Renal cortical epithelial cell (primary cell): ENCODE results near the gene NPHP4. TPM values are rescaled to one million over a fixed set of nuclear protein-coding genes. Genes with fewer than 3 reads are reported as not detected.

Experiments
- DNase-seq: peaks from one replicate; pipeline ENCODE4 v3.0.0-alpha.2; 2011; ENCODE audit warnings: low read depth
- total RNA-seq: library from RNA; depleted of rRNA; stranded (reverse); fragments of >200 nt; gene quantifications from 2 replicates; pipeline ENCODE4 v1.2.3, GENCODE V29; 2014

Gene NPHP4
- total RNA-seq, result 4.0 and 14.3 TPM in 2 replicates

DNA sequence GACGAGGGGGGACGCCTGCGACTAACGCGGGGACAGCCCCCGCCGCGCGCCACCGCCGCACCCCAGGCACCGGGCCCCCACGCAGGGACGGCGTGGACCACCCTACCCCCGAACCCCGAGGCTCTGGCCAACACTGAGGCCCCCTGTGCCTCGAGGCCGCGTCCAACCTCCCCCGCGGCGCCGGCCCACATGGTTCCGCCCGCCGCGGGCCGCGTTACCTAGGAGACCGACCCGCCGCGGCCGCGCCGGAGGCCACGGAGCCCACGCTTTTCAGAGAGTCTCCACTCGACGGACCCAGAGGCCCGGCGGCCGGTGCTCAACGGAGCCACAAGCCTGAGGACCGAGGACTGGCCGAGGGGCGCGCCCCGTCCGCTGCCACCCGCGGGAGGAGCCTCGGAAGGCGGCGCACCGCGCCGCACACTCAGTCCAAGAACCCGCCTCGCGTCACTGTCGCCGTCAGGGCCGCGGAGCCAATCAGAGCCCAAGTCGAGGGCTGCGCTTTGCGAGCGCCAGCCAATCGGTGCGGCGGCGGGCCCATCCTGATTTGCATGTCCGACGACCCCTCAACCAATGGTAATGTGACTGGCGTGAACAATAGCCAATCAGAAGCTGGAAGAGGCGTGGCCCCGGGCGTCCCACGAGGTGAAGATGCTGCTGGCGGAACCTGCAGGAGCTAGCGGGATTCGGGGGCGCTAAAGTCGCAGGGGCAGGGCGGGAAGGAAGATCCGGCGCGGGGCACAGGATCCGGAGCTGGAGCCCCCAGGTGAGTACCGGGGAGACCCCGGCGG lies at the start of gene NPHP4:
TSS of gene NPHP4 (minus strand) at position 400 of the 788 bp plus-strand sequence. CDS start 6,136 bp downstream, outside the sequence.
- DNase-seq, result peak; percentile 97

DNA sequence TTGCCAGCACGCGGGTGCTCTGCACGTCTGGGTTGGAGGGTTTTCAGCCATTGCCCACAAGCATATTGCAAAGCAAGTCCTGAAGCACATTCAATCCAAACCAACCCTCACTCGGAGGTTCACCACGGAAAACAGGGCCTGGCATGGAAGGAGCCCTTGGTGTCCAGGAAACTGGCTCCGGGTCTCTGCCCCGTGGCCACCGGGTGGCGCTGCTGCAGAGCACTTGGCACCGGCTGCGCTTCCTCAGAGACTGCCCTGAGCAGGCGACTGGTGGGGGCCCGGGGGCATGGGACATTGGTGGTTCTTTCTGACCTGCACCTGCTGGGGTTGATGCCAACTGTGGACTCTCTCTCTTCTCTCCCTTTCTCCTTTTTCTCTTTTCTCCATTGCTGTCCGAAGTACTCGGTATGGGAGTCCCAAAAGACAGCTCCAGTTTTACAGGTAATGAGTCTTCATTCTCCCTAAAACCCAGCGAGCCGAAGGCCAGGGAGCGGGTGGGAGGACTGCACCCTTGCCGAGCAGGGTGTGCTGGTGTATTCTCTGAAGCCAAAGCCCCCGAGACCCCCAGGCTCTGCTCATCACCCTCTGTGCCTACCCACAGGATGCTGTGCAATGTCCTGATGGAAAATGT lies 49.3 kb upstream of the NPHP4 start:
- no peak for DNase-seq

DNA sequence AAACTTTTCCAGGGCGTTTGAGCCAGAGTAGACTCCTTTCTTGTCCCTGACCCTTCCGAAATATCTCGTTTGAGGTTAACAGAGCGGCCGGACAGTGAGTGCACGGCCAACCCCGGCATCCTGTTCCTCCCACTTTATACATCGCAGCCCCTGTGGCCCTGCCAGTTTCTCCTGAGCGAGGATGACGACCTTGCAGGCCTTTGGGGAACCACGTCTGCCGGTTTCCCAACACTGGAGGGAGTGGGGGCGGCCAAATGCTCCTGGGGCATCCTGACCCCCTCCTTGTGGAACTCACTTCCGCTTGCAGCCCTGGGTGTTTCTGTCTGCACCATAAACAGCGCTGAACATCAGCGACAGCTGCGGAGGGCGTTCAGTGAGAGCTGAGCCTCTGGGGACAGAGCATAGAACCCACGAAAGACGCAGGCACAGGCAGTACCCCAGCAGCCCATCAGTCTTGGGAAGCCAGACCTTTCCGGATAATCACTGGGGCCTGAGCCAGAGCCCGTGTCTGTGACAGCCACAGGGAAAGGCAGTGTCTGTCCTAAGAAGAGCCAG lies 48.7 kb upstream of the NPHP4 start:
- no peak for DNase-seq

DNA sequence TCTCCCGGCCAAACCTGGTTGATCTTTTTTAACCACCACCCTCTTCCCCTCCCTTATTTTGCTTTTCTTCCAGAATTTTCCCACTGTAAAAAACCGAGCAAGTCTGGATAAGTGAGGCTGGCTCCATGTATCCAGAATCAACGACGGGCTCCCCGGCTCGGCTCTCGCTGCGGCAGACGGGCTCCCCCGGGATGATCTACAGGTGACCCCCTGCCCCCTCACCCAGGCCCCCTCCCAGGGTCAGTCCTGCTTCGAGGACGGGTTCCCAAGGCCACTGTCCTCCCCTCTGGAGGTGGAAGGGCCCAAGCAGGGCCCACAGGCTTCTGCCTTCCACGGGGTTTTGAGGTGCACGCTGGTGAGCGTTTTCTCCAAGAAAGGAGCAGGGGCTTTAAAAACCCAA lies 48.2 kb upstream of the NPHP4 start:
- DNase-seq, result no peak

DNA sequence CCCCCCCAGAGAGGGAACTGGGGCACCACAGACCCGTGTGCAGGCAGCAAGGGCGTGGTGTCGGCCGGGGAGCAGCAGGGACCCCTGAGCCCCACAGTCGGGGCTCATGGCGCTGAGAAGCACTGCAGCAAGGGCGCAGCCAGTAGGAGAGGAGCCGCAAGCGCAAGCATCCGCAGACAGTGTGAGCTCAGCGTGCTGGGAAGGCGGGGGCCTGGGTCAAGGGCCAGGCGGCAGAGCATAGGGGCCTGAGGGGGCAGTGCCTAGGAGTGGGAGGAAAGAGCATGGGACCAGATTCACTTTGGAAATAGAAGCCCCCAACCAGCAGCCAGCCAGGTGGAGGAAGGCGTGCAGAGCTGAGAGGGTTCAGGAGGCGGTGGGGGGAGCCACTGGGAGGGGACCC lies 46.8 kb upstream of the NPHP4 start:
- no peak for DNase-seq

DNA sequence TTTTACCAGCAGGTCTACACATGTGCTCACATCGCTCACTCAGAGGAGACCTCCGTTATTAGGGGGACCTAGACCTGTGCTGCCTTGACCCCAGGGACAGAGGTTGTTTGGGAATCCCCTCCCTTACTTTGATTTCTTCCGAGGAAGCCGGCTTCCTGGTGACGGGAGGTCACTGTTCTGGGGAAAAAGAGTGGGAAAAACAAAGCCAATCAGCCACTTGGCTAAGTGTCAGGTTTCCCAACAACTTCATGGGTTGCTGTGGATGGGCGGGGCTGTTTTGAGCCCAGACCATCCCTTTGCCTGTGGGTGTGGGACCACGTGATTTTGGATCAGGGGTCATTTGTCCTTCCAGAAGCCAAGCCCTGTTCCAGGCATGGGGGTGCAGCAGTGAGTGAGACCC lies 46.4 kb upstream of the NPHP4 start:
- no peak for DNase-seq

DNA sequence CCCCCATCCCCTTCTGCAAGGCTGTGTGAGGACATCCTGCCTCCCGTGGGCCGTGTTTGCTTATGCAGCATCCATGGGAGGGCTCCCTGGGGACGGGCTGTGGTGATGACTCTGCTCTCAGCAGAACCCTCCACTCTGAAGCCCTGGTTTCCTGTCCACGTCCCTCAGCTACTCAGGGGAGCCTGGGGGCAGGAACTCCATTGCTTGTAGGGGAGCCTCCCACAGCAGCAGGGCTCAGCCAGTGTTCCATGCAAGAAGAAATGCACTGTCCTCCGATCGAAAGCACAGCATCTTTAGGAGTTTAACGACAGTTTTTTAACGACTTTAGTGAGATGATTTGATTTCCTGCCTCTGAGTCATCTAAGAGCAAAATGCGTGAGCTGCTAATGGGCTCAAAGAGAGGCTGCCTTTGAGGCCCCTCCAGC lies 45.1 kb upstream of the NPHP4 start:
- DNase-seq, result no peak

DNA sequence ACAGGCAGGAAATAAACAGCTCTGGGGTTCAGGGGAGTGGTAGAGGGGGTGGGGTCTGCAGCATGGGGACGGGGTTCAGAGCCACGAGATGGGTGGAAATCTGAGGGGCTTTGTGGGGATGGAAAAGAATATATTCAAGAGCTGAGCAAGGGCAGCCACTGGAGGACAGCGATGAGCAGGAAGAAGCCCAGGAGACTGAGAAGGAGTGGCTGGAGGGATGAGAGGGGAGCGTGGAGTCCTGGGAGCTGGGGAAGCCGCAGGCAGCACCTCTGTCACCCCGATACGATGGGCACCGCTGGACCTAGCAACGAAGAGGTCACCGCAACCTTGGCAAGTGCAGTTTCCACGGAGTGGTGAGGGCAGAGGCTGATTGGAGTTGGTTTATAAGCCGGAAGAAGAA lies 43.5 kb upstream of the NPHP4 start:
- DNase-seq, result no peak

DNA sequence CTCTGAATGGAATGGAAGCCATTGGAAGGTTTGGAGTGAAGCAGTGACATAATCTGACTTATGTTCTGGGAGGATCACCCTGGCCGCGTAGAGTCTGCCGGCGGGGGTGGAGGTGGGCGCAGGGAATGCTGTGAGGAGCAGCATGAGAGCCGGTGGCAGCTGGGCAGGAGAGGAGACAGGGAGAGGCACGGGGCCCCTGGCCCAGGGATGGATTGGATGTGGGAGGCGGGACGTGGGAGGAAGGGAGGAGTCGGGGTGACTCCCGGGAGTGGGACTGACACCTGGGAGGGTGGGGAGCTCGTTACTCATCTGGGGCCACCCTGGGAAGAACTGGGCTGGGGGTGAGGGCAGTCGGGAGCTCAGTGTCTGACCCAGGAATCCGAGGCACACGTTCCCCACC lies 43.1 kb upstream of the NPHP4 start:
- DNase-seq, result no peak

DNA sequence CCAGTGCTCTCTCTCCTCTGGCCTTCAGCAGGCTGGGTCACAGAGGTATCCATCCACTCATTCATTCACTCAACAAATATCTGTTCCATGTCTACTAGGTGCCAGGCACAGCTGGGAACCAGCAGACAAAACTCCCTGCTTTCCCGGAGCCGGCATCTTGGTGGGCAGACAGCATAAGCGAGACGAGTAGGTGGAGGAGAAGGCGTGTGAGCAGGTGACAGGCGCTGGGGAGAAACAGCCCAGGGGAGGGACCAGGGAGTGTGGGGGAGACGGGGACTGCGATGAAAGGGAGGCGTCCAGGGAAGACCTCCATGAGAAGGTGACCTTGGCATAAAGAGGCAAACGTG lies 42.5 kb upstream of the NPHP4 start:
- DNase-seq, result no peak

DNA sequence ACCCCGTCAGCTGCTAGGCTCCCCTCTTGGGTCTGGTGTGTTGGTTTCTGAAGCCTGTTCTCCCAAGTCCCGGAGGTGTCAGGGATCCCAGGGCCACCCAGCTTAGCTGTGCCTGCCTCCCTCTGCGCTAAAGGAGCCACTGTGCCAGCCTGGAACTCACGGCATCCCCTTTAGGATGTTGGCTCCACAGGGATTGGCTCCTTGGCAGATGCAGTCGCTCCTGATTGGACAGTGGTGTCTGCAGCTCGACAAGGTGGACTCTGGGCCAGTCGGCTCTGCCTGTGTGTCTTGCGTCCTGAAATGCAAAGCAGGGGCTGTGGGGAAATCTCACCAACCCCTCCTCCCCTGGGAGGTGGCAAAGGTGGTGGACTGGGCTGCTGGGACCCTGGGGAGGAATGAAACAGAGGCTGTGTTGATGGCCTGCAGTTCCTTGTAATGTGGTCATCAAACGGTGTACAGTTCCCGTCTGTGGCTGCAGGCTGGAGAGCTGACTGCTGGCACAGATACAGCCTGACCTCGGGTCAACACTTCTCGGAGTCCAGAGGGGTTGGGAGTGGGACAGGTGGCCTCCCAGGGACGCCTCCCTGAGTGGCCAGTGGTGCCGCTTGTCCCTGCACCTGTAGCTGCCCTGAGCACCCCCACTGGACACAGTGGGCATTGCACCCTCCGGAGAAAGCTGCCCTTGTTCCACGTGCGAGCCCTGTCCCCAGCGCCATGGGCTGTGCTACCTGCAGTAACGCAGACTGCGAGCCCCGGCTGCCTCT lies 41.9 kb upstream of the NPHP4 start:
- DNase-seq, result peak; percentile 16

DNA sequence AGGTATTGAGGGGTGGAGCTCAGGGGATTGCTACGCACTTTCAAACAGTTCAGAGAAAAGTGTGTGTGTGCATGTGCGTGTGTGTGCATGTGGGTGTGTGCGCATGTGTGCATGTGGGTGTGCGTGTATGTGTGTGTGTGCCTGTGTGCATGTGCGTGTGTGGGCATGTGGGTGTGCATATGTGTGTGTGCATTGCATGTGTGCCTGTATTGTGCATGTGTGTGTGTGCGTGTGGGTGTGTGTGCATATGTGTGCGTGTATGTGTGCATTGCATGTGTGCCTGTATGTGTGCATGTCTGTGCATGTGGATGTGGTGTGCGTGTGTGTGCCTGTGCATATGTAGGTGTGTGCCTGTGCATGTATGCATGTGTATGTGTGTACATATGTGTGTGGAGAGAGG lies 40.9 kb upstream of the NPHP4 start:
- DNase-seq, result no peak

DNA sequence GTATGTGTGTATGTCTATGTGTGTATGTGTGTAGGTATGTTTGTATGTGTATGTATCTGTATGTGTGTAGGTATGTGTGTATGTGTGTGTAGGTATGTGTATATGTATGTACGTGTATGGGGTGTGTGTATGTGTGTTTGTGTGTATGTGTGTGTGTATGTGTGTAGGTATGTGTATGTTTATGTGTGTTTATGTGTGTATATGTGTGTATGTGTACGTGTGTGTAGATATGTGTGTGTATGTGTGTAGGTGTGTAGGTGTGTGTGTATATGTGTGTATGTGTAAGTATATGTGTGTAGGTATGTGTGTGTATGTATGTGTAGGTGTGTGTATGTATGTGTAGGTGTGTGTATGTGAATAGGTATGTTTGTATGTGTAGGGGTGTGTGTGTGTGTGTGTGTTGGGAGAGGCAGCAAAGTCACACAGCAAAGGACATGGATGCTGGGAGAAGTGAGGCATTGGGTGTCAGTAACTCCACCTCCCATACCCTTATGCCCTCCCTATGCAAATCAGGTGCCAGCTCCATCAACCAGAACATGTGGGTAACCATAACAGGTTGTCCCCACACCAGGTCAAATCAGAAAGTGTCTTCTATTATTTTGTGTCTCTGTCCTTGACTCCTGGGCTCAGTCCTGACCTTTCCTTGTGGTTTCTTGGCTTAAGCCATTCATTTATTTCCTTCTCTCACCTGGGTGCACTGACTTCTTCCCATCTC lies 38.5 kb upstream of the NPHP4 start:
- no peak for DNase-seq

DNA sequence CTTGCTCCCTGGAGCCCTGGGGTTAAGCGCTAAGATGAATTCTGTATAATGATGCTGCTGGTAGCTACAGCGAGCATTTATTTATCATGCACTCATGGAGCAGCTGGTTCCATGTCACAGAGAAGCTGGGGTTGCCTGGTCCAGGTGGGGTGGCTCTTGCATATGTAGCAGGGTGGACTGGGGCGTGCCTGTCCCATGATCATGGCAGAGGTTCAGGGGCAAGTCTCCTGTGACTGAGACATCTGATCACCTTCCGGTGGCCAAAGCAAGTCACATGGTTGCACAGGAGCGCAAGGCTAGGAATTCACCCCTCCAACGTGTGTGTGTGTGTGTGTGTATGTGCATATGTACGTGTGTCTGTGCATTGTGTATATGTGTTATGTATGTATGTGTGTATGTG lies 37.9 kb upstream of the NPHP4 start:
- DNase-seq, result no peak

DNA sequence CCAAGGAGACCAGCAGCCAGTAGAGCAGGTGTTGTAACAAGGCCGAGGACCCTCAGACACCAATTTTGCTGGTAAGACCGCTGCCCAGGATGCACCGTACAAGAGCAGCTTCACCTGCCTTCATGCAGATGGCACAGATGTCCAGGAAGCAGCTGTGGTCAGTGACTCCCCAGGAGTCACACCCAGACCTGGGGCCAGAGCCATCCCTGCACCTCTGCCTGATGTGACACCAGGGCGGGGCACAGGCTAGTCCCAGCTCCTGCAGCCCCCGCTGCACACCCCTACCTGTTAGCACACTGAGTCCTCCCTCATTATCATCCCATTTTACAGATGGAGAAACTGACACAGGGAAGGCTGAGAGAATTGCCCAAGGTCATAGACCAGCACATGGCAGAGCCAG lies 37.1 kb upstream of the NPHP4 start:
- DNase-seq, result no peak

DNA sequence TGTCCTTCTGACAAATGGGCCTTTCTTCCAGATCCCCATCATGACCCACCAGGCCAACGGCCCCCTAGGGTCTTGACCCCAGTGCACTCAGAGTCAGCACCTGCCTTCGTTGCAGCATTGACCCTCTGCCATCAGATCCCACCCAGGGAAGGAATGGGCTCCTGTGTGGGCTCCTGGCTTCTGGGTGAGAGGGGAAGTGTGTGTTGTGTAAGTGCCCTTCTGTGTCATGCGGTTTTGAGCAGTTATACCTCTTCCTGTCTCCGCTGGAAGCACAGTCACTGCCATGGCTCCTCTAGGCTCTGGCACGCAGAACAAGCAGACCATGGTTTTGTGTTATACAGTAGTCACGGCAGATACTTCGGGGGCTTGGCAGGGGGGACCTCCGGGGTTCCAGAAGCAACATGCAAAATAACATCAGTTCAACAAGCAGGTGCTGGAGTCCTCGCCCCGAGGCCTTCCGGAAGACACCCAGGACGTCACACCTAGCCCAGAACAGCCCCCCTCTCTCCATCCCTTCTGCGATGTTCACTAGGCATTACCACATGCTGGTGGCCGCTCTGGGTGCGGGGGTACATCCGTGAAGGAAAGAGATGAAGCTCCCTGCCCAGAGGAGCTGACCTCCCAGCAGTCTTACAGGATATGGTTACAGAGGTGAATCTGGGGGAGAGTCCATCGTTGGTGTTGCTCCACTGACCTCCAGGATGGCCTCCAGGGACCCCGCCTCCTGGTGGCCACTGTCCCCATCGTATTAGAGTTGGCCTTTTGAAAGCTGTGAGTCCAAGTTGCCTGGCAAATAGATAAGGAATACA lies 36.0 kb upstream of the NPHP4 start:
- no peak for DNase-seq

DNA sequence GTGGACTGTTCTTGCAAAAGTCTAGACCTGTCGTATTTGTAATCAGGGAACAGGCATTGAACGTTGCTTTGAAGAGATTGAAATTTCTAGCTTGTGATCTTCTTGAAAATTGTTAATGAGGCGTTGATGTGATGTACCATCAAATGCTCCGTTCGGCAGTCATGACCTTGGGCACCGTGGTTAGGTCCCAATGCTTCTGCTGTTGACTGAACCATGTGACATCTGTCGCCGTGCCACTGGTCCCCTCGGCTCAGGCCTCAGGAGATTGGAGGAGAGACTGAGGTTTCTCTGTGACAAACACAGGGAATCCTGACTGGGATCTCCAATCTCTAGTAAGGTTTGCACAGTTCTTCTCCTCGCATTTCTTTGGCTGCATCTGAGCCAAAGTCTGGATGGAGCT lies 35.4 kb upstream of the NPHP4 start:
- no peak for DNase-seq

DNA sequence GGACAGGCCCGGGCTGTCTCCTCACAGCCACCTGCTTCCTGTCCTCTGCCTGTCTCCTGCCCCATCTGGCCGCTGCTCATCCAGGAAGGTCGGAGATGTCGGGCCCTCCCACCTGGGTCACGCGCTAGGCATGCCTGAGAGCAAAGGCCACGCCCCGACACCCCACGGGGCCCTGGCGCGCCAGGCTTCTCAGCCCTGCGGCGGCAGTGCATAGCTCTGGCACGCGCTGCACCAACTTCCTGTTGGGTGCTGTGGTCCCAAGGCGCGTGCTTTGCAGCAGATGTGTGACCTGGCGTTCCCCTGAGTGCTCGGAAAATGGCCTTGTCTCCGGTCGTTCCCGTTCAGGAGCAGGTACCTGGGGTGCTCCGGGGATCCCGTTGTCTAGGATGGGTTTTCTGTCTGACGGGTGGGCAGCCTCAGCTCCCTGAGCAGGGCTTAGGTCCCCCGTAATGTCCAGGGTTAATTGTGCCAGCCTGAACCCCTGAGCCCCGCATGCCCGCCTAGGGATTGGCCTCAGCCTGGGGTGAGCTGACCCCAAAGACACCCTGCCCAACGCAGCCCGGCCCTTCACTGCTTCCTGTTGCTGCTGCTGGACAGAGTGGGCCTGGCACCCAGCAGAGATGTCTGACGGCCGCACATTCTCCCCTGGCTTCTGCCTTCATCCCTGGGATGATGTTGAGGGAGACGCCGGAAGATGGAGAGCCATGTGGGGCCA lies 34.0 kb upstream of the NPHP4 start:
- peak; percentile 11 for DNase-seq

DNA sequence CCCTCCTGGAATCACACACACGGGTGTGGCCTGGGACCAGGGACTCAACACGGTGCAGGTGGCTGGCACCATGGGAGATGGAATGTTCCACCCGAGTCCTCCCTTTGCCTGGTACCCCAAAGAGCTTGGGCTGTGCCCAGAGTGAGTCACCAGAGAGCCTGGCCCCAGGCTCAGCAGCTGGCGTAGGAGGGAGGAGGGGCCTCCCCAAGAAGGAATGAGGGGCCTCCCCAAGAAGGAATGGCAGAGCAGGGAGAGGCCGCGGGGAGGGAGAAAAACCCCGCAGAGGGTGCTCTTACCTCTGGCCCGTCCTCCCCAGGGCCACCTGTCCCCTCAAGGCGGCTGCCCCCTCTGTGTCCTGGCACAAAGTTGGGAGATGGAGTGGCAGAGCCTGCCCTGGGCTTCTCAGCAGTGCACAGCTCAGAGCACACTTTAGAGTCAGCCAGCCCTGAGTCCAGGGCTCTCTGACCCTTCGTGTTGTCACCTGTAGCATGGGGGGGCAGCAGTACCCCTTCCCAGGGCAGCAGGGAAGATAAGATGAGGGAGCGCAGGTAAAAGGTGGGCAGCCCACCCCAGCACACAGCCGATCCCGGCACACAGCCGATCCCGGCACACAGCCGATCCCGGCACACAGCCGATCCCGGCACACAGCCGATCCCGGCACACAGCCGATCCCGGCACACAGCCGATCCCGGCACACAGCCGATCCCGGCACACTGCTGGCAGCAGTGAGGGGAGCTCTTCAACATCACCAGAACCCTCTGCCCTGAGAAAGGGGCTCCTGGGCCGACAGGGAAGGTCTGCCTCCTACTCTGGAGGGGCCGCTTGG lies 33.3 kb upstream of the NPHP4 start:
- no peak for DNase-seq

DNA sequence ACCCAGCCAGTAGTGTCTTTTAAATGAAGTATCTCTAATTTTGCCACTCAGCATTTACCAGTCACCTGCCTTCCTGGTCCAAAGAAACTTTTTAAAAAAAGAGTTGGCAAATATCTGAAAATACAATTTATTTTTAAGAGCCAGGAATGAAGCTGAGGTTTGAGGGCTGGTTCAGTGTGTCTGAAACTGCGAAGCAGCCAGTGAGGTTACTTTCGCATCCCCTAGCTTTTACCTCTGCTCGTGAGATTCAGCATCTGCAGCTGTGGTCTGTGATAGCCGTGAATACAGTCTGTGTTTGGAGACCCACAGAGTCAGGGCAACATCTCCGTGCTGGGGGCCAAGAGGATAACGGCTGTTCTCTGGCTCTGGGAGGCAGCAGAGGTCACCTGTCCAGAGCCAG lies 32.2 kb upstream of the NPHP4 start:
- no peak for DNase-seq
